ENCODE data around the gene NEK5.

DNA sequence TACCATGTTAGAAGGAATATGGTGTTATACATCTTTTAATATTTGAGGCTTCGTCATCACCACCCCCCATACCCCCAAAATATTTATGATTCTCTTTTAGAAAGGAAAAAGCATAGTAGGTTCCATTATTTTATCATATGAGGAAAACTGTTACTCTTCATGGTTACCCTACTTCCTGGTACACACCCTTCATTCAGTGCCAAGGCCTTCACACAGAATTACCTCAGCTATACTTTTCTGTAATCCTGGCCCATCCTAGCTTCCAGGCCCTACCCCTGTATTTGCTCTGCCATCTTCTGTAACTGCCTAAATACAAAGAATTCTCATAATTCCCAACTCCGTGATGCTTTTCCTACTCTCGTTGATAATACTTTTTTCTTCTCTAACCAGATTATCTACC, 108.7 kb downstream of the NEK5 start:
- TF ChIP-seq, protein P1, sequence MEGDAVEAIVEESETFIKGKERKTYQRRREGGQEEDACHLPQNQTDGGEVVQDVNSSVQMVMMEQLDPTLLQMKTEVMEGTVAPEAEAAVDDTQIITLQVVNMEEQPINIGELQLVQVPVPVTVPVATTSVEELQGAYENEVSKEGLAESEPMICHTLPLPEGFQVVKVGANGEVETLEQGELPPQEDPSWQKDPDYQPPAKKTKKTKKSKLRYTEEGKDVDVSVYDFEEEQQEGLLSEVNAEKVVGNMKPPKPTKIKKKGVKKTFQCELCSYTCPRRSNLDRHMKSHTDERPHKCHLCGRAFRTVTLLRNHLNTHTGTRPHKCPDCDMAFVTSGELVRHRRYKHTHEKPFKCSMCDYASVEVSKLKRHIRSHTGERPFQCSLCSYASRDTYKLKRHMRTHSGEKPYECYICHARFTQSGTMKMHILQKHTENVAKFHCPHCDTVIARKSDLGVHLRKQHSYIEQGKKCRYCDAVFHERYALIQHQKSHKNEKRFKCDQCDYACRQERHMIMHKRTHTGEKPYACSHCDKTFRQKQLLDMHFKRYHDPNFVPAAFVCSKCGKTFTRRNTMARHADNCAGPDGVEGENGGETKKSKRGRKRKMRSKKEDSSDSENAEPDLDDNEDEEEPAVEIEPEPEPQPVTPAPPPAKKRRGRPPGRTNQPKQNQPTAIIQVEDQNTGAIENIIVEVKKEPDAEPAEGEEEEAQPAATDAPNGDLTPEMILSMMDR (IDR thresholded peaks at IDR 0.05): no peak
- TF ChIP-seq POLR2A (IDR thresholded peaks at IDR 0.05) (no peak), EP300 (IDR thresholded peaks at IDR 0.05) (no peak), POLR2AphosphoS5 (IDR thresholded peaks at IDR 0.05) (no peak)
